Dendritic cell treated with granulocyte-macrophage colony-stimulating factor and Interleukin-4, amounts not matched to agents 40 ng/mL and 50 ng/mL, for 4 days (primary cell): ENCODE data around the gene NOL9.

Experiments used
- H3K27ac Mint-ChIP-seq: one replicate; pipeline ENCODE4 v1.8.0; 2022; ENCODE audit warnings: mild to moderate bottlenecking, mixed read lengths
- H3K27me3 Mint-ChIP-seq: one replicate; pipeline ENCODE4 v1.8.0; 2022; ENCODE audit warnings: mild to moderate bottlenecking, mixed read lengths
- H3K36me3 Mint-ChIP-seq: one replicate; pipeline ENCODE4 v1.8.0; 2022; ENCODE audit warnings: low read depth, mixed read lengths
- H3K4me1 Mint-ChIP-seq: one replicate; pipeline ENCODE4 v1.8.0; 2022; ENCODE audit warnings: low read depth, mixed read lengths
- H3K4me3 Mint-ChIP-seq: one replicate; pipeline ENCODE4 v1.8.0; 2022; ENCODE audit warnings: mild to moderate bottlenecking, moderate library complexity, mixed read lengths
- H3K9me3 Mint-ChIP-seq: one replicate; pipeline ENCODE4 v1.8.0; 2022; ENCODE audit warnings: mixed read lengths
- intact Hi-C: fragments of 100-400 bp; cut with micrococcal nuclease; formaldehyde crosslinking; loops from one replicate; pipeline ENCODE4 v1.15.0; 2022

NOL9 gene

GRCh38 chr1:6534248-6534822, 20.0 kb downstream of the NOL9 start:
- intact Hi-C loops: no loop called here
- peaks cover 6% of the 10 kb centered on the region for H3K4me1 Mint-ChIP-seq
- H3K4me3 Mint-ChIP-seq: no peak overlapping the region
- peak overlapping the region; percentile 51 for H3K27ac Mint-ChIP-seq
- H3K9me3 Mint-ChIP-seq: no peaks in the 10 kb centered on the region
- peaks cover 84% of the 10 kb centered on the region for H3K36me3 Mint-ChIP-seq
- no peaks in the 10 kb centered on the region for H3K27me3 Mint-ChIP-seq

DNA sequence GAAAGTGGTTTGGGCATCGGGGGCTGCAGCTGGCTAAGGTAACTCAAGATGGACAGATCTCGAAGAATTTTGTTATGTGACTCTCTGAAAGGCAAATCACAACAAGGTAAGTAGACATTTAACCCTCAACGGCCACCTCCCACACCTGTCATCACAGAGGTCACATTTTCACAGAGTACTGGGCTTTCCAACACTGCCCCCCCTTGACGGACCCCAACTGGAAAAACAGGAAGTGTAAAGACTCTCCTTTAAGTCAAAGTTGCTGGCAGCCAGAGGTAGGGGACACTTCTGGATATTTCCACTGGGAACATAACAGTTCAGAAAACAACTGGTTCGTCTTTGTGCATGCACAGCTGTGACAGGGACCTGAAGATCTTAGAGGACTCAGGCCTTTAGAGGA, 22.3 kb downstream of the NOL9 start:
- Mint-ChIP-seq H3K4me3 (no peak overlapping the region), H3K27me3 (no peaks in the 10 kb centered on the region), H3K9me3 (no peaks in the 10 kb centered on the region), H3K27ac (no peak overlapping the region), H3K4me1 (peaks cover 6% of the 10 kb centered on the region), H3K36me3 (peaks cover 91% of the 10 kb centered on the region)
- intact Hi-C loops: no loop called here

DNA sequence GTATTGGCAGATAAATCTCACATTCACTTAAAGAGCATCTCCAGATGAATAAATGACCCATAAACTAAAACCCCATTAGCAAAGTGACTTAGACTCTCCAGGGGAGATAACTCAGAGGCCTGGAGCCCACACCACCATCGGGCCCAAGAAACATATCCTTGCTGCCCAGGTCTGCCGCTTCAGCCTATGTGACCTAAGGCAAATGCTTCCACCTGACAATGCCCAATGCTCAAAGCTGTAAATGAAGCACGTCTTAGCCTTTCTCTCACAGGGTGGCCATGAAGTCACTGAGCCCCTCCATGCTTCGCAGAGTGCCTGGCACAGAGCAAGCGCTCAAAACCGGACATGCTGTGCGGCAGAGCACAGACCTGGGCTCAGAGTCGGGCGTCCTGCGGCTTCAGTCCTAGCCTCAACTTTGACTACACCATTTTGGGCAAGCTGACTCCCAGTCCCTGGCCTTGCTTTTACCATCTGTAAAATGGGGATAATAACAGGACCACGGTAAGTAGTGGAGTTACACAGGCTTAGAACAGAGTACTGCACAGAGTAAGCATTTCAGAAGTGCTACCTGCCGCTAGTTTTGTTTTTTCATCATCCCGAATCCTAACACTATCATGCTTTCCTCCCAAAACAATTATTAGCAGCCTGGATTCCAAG, 23.7 kb downstream of the NOL9 start:
- no peaks in the 10 kb centered on the region for H3K9me3 Mint-ChIP-seq

DNA sequence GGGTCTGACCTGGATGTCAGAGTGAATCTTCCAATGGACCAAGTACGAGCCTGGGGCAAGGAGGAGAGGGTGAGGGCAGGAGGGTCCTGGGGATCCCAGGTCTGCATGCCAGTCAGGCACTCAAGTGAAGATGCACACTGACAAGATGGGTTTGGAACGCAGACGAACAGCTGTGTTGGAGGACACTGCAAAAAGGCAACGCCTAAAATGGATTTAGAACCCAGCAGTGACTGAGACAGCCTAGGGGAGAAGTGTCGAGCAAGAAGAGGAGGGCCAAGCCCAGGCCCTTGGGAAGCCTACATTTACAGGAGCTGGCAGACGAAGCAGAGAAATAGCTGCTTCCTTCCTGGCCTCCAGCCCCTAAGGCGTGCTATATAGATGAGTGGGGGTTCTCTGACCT, 25.8 kb downstream of the NOL9 start:
- Mint-ChIP-seq H3K27ac (no peak overlapping the region), H3K36me3 (peaks cover 95% of the 10 kb centered on the region), H3K4me1 (no peaks in the 10 kb centered on the region), H3K4me3 (no peak overlapping the region), H3K9me3 (no peaks in the 10 kb centered on the region), H3K27me3 (no peaks in the 10 kb centered on the region)
- intact Hi-C loops: no loop called here

More for the DNA sequence above, 23.7 kb downstream of the NOL9 start:
- Mint-ChIP-seq H3K4me3 (no peak overlapping the region), H3K27ac (no peak overlapping the region), H3K36me3 (peaks cover 95% of the 10 kb centered on the region), H3K27me3 (no peaks in the 10 kb centered on the region), H3K4me1 (peaks cover 6% of the 10 kb centered on the region)
- intact Hi-C loops: no loop called here

GRCh38 chr1:6526316-6526715, 28.0 kb downstream of the NOL9 start:
- H3K27ac Mint-ChIP-seq: no peak overlapping the region

DNA sequence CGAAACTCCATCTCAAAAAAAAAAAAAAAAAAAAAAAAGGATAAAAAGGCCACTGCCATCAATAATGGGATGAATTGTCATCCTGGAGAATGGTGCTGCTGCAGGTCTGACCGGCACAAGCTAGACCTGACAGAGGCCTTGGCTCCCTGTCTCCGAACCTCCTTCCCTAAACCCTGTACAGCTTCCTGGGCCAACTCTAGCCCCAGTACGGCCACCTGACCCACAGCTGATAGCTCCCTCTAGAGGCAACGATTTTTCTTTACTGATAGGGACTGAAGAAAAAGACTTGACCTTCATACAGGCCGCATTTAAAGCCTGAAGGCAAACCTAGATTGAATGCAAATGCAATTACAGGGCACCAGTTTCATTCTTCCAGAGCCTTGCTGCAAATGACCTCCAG, 30.7 kb downstream of the NOL9 start:
- no peak overlapping the region for H3K27ac Mint-ChIP-seq
- peaks cover 2% of the 10 kb centered on the region for H3K27me3 Mint-ChIP-seq
- intact Hi-C loops: no loop called here
- H3K9me3 Mint-ChIP-seq: no peaks in the 10 kb centered on the region
- H3K4me1 Mint-ChIP-seq: no peaks in the 10 kb centered on the region
- peaks cover 61% of the 10 kb centered on the region for H3K36me3 Mint-ChIP-seq
- no peak overlapping the region for H3K4me3 Mint-ChIP-seq

More at GRCh38 chr1:6526316-6526715, 28.0 kb downstream of the NOL9 start:
- H3K27me3 Mint-ChIP-seq: no peaks in the 10 kb centered on the region
- H3K9me3 Mint-ChIP-seq: no peaks in the 10 kb centered on the region
- H3K4me3 Mint-ChIP-seq: no peak overlapping the region
- no peaks in the 10 kb centered on the region for H3K4me1 Mint-ChIP-seq
- peaks cover 78% of the 10 kb centered on the region for H3K36me3 Mint-ChIP-seq
- intact Hi-C loops: no loop called here

GRCh38 chr1:6521536-6521935, 32.8 kb downstream of the NOL9 start:
- Mint-ChIP-seq H3K27ac (no peak overlapping the region), H3K27me3 (peaks cover 2% of the 10 kb centered on the region), H3K9me3 (no peaks in the 10 kb centered on the region), H3K4me3 (no peak overlapping the region), H3K4me1 (no peaks in the 10 kb centered on the region), H3K36me3 (peaks cover 41% of the 10 kb centered on the region)
- intact Hi-C loops: no loop called here

DNA sequence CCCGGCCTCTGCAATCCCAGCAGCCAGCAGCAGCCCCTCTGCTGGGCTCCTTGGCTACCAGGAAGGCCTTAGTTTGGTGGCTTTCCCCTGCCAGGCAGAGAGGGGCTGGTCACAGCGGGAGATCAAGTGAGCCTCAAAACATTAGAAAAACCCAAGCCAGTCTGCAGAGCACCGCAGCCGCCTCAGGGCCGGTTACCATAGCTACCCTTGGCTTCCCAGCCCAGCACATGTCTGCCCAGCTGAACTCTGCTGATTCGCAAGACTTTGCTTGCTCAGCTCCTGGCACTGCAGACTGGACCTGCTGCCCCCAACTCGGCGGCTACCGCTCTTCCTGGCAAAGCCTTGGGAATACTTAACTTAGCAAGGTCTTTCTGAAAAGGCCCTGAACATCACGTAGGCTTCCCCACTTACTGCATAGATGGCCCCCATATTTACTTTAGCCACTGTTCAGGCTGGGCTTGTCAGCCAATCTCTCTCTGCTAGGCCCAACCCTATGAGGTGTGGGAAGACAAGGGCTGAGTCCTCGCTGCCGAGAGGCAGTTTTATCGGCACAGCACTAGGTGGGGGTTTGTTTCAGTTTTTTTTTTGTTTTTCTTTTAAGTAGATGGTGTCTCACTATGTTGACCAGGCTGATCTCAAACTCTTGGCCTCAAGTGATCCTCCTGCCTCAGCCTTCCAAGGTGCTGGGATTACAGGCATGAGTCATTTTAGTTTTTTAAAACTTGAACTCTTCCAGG, 34.2 kb downstream of the NOL9 start:
- Mint-ChIP-seq H3K36me3 (peaks cover 27% of the 10 kb centered on the region), H3K9me3 (no peaks in the 10 kb centered on the region), H3K27ac (no peak overlapping the region), H3K27me3 (peaks cover 2% of the 10 kb centered on the region), H3K4me3 (no peak overlapping the region), H3K4me1 (no peaks in the 10 kb centered on the region)
- intact Hi-C loops: no loop called here

GRCh38 chr1:6519491-6519934, 34.8 kb downstream of the NOL9 start:
- intact Hi-C loops: no loop called here
- H3K27ac Mint-ChIP-seq: no peak overlapping the region

DNA sequence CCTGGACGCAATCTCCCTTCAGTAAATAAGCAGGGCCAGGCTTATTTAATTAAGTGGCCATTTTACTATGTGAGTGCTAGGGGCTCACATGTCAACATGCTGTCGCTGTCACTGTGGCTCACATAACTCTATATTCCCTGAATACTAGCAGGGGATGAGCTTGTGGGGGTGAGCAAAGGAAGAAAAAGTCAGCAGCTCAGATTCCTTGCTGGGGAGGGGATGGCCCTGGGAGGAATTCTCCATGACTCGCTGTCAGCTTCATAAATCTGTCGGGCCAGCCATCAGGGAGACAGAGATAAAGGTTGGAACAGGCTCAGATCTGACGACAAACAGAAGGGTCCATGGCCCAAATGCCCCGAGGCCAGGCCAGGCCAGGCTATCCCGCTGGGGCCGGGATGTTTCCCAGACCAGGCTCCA, 36.9 kb downstream of the NOL9 start:
- Mint-ChIP-seq H3K4me3 (no peak overlapping the region), H3K4me1 (no peaks in the 10 kb centered on the region), H3K36me3 (peaks cover 12% of the 10 kb centered on the region), H3K9me3 (no peaks in the 10 kb centered on the region), H3K27ac (no peak overlapping the region), H3K27me3 (peaks cover 10% of the 10 kb centered on the region)
- intact Hi-C loops: no loop called here

More at GRCh38 chr1:6519491-6519934, 34.8 kb downstream of the NOL9 start:
- no peaks in the 10 kb centered on the region for H3K4me1 Mint-ChIP-seq
- peaks cover 21% of the 10 kb centered on the region for H3K36me3 Mint-ChIP-seq
- H3K27me3 Mint-ChIP-seq: peaks cover 2% of the 10 kb centered on the region
- H3K9me3 Mint-ChIP-seq: no peaks in the 10 kb centered on the region
- H3K4me3 Mint-ChIP-seq: no peak overlapping the region

DNA sequence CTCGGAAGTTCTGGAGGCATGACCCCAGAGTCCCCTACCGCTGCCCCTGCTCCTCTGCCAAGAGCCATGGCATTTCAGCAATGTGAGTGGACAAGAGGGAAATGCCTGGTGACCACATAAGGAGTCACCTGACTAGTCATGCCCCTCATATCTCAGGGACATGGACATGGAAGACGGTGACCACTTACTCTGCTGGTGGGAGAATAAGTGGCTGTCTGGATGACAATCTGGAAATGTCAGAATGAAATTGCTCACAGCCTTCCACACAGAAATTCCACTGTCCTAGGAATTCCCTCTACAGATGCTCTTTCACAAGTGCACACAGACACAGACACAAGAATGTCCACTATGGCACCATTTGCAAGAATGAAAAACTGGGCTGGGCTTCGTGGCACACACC, 38.5 kb downstream of the NOL9 start:
- peaks cover 2% of the 10 kb centered on the region for H3K36me3 Mint-ChIP-seq
- H3K4me1 Mint-ChIP-seq: no peaks in the 10 kb centered on the region
- H3K27me3 Mint-ChIP-seq: peaks cover 10% of the 10 kb centered on the region
- H3K9me3 Mint-ChIP-seq: no peaks in the 10 kb centered on the region
- no peak overlapping the region for H3K4me3 Mint-ChIP-seq
- H3K27ac Mint-ChIP-seq: no peak overlapping the region
- intact Hi-C loops: no loop called here

DNA sequence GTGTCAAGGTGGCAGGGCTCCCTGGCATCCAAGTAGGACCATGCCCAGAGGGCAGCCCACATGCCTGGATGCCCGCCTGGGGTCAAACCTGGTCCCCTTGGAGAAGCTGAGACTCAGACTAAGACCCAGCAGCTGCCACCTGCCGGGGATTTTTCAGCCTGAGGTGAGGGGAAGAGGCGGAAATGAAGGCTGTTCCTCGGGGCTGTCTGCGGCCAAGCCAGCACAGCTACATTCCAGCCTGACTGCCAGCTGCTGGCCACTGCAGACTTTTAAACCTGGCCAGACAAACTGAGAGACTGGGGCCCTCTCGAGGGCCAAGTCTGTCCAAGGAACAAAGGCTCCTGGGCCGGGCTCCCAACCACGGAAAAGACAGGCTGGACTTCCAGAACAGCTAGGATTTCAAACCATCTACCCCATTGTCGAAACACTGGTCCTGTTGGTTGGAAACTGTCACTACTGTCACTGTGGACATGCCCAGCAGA, 41.0 kb downstream of the NOL9 start:
- Mint-ChIP-seq H3K36me3 (no peaks in the 10 kb centered on the region), H3K4me1 (peaks cover 22% of the 10 kb centered on the region), H3K27ac (no peak overlapping the region), H3K9me3 (no peaks in the 10 kb centered on the region), H3K4me3 (no peak overlapping the region), H3K27me3 (peaks cover 14% of the 10 kb centered on the region)
- intact Hi-C loops: no loop called here

DNA sequence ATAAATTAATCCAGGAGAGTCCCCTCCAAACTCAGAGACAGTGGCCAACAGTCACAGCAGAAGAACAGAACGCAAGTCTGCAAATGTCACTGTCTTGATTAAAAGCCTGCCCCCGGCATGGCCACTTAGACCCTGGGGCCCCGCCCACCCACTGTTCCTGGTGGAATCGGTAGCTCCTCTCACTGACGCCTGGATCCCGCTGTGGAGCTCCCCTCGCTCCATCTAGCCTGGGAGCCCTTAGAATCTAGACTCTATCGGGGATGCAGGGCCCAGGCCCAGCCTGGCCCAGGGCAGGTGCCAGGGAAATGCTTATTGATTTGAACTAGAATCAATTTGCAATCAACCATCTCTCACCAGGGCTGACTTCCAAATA, 41.4 kb downstream of the NOL9 start:
- Mint-ChIP-seq H3K9me3 (no peaks in the 10 kb centered on the region), H3K4me1 (peaks cover 26% of the 10 kb centered on the region)

GRCh38 chr1:6512245-6512907, 41.9 kb downstream of the NOL9 start:
- Mint-ChIP-seq H3K4me3 (no peak overlapping the region), H3K27me3 (peaks cover 14% of the 10 kb centered on the region), H3K9me3 (no peaks in the 10 kb centered on the region), H3K27ac (no peak overlapping the region), H3K4me1 (peaks cover 32% of the 10 kb centered on the region), H3K36me3 (no peaks in the 10 kb centered on the region)
- intact Hi-C loops: no loop called here

More for the DNA sequence above, 41.4 kb downstream of the NOL9 start:
- Mint-ChIP-seq H3K27me3 (peaks cover 14% of the 10 kb centered on the region), H3K27ac (no peak overlapping the region), H3K4me3 (no peak overlapping the region), H3K36me3 (no peaks in the 10 kb centered on the region)
- intact Hi-C loops: no loop called here
